T-helper 2 cell treated with Interferon-gamma antibody and Interleukin-4, amounts not matched to agents 5 μg/mL and 100 μg/mL, for 36 hours (primary cell): ENCODE results near the gene USP20.
A peak's percentile ranks its signal among the peaks of the same experiment; 100 is the strongest.
"Not testable (repeated sequence)": the region's sequence is repeated elsewhere in the genome, so short reads cannot be mapped to it uniquely, and the experiment has no call there.

Source experiments
- DNase-seq: peaks from one replicate; pipeline ENCODE4 v3.0.0; 2021; ENCODE audit warnings: low spot score
- H3K27ac Mint-ChIP-seq: one replicate; pipeline ENCODE4 v1.8.0; 2021; ENCODE audit warnings: mild to moderate bottlenecking, mixed read lengths
- H3K27me3 Mint-ChIP-seq: one replicate; pipeline ENCODE4 v1.8.0; 2021; ENCODE audit warnings: low read depth, mixed read lengths
- H3K36me3 Mint-ChIP-seq: one replicate; pipeline ENCODE4 v1.8.0; 2021; ENCODE audit warnings: low read depth, mixed read lengths
- H3K4me1 Mint-ChIP-seq: one replicate; pipeline ENCODE4 v1.8.0; 2021; ENCODE audit warnings: low read depth, mixed read lengths
- H3K4me3 Mint-ChIP-seq: one replicate; pipeline ENCODE4 v1.8.0; 2022; ENCODE audit warnings: mild to moderate bottlenecking, moderate library complexity, mixed read lengths
- H3K9me3 Mint-ChIP-seq: one replicate; pipeline ENCODE4 v1.8.0; 2021; ENCODE audit warnings: mixed read lengths

USP20 gene

GRCh38 chr9:129835128-129835859 is at the start of gene USP20, which contains the start of gene C9orf78:
USP20 (plus strand) TSS chr9:129835458; CDS start chr9:129852556, 17,098 bp downstream.
C9orf78 (minus strand) TSS chr9:129835275; CDS start chr9:129835221, 54 bp downstream.
- no peaks in the 10 kb centered on the region for H3K27me3 Mint-ChIP-seq
- peak; percentile 97 for DNase-seq
- peaks cover 40% of the 10 kb centered on the region for H3K36me3 Mint-ChIP-seq
- peaks cover 41% of the 10 kb centered on the region for H3K4me1 Mint-ChIP-seq
- no peaks in the 10 kb centered on the region for H3K9me3 Mint-ChIP-seq
- H3K4me3 Mint-ChIP-seq, result peak within 1 kb of the TSS; percentile 94
- peak within 1 kb of the TSS; percentile 98 for H3K27ac Mint-ChIP-seq

DNA sequence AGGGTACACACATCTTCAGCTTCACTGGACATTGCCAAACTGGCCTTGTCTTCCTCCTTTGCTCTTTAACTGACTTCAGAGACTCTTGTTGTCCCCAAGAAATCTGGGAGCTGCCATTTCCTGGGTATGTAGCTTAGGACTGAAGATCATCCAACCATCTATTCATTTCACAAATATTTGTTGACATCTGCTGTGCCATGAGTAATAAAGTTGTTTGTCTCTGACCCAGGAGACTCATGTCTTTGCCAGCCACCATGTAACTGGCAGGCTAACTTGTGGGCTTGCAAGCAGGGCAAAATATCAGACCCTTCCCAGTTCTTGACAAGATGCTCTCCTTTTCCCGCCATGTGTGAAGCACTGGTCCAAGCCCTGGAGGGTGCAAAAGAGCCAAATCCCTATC is 49.4 kb upstream of the USP20 start:
- Mint-ChIP-seq H3K4me3 (no peak overlapping the region), H3K27ac (no peak overlapping the region), H3K9me3 (no peaks in the 10 kb centered on the region), H3K36me3 (no peaks in the 10 kb centered on the region), H3K27me3 (peaks cover 6% of the 10 kb centered on the region), H3K4me1 (peaks cover 10% of the 10 kb centered on the region)
- no peak for DNase-seq

- Mint-ChIP-seq H3K27me3 (peaks cover 6% of the 10 kb centered on the region), H3K36me3 (no peaks in the 10 kb centered on the region), H3K9me3 (no peaks in the 10 kb centered on the region), H3K4me1 (peaks cover 10% of the 10 kb centered on the region), H3K27ac (no peak overlapping the region), H3K4me3 (no peak overlapping the region)
- no peak for DNase-seq
These were observed 48.8 kb upstream of the USP20 start for GRCh38 chr9:129786481-129786880.

- H3K27me3 Mint-ChIP-seq, result no peaks in the 10 kb centered on the region
- no peak overlapping the region for H3K27ac Mint-ChIP-seq
- no peaks in the 10 kb centered on the region for H3K36me3 Mint-ChIP-seq
- H3K4me1 Mint-ChIP-seq, result peaks cover 6% of the 10 kb centered on the region
- DNase-seq, result no peak
- H3K9me3 Mint-ChIP-seq, result no peaks in the 10 kb centered on the region
- no peak overlapping the region for H3K4me3 Mint-ChIP-seq
These were observed 40.7 kb upstream of the USP20 start for GRCh38 chr9:129794549-129794948.

DNA sequence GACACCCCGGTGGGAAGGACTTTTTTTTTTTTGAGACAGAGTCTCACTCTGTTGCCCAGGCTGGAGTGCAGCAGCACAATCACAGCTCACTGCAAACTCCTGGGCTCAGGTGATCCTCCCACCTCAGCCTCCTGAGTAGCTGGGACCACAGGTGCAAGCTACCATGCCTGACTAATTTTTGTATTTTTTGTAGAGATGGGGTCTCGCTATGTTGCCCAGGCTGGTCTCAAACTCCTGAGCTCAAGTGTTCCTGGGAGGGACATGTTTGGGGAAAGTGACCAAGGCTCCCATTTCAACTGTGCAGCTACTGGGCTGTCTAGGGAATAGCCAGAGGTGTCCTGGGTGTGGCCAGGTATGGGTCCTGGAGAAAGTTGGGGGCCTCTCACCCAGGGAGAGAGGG is 39.2 kb upstream of the USP20 start:
- not testable (repeated sequence) for H3K9me3 Mint-ChIP-seq, H3K27ac Mint-ChIP-seq

GRCh38 chr9:129798973-129799372 is 36.3 kb upstream of the USP20 start:
- peaks cover 2% of the 10 kb centered on the region for H3K36me3 Mint-ChIP-seq
- no peaks in the 10 kb centered on the region for H3K27me3 Mint-ChIP-seq
- peaks cover 3% of the 10 kb centered on the region for H3K4me1 Mint-ChIP-seq
- no peaks in the 10 kb centered on the region for H3K9me3 Mint-ChIP-seq
- no peak for DNase-seq
- H3K27ac Mint-ChIP-seq, result no peak overlapping the region
- no peak overlapping the region for H3K4me3 Mint-ChIP-seq

More for the DNA sequence above, 39.2 kb upstream of the USP20 start:
- not testable (repeated sequence) for DNase-seq, H3K36me3 Mint-ChIP-seq, H3K27me3 Mint-ChIP-seq, H3K4me3 Mint-ChIP-seq, H3K4me1 Mint-ChIP-seq

- peaks cover 17% of the 10 kb centered on the region for H3K4me1 Mint-ChIP-seq
- DNase-seq, result no peak
- peak overlapping the region; percentile 59 for H3K4me3 Mint-ChIP-seq
- peak overlapping the region; percentile 52 for H3K27ac Mint-ChIP-seq
- H3K27me3 Mint-ChIP-seq, result no peaks in the 10 kb centered on the region
- H3K9me3 Mint-ChIP-seq, result no peaks in the 10 kb centered on the region
- H3K36me3 Mint-ChIP-seq, result peaks cover 14% of the 10 kb centered on the region
These were observed 33.8 kb upstream of the USP20 start for GRCh38 chr9:129801504-129801903.

DNA sequence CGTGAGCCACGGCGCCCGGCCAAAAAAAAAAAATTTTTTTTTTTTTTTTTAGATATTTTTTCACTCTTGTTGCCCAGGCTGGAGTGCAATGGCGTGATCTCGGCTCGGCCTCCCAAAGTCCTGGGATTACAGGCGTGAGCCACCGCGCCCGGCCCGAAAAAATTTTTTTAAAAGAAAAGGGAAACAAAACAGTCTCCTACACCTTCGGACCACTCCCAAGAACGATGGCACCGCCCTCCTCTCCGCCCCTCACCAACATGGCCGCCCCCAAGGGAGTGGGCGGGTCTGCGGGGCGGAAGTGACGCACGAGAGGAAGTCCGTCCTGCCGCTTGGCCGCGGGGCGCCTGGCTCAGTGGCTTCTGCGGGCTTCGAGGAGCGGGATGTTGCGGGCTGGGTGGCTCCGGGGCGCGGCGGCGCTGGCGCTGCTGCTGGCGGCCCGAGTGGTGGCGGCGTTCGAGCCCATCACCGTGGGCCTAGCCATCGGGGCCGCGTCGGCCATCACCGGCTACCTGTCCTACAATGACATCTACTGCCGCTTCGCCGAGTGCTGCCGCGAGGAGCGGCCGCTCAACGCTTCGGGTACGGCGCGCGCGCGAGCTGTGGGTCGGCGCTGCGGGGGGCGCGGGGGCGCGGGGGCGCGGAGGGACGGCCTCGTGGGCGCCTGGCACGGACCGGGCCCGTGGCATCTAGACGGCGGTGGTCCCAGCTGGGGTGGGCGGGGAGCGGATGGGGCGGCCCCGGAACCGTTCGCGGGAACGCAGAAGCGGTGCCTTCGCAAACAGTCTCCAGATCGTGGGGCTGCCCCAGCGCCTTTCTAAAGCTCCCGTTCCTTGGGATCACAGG is 32.2 kb upstream of the USP20 start, which contains the start of gene TOR1B:
TOR1B (plus strand) TSS at position 352 of the 843 bp plus-strand sequence; CDS start at position 381, 29 bp downstream.
- Mint-ChIP-seq H3K4me1 (peaks cover 20% of the 10 kb centered on the region), H3K36me3 (peaks cover 23% of the 10 kb centered on the region), H3K4me3 (peak within 1 kb of the TSS; percentile 92), H3K27me3 (no peaks in the 10 kb centered on the region), H3K27ac (peak within 1 kb of the TSS; percentile 92), H3K9me3 (no peaks in the 10 kb centered on the region)
- DNase-seq, result peak; percentile 92

DNA sequence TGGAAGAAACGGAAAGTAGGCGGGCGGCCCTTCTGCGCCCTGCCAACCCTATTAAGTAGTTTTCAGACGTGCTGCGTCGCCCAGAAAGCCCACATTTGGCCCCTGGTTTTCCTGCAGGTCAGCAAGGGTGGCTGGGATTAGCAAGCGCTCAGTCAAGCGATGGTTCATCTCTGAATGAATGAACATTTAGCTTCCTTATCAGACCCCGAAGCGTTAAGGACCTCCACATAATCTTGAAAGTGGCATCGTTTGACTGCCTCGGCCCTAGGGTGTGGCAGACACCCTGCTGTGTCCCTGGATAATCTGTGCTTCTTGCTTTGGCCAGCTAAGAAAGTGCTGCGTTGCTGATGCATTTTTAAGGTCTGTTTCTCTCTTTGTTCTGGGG is 31.6 kb upstream of the USP20 start:
- no peak for DNase-seq
- H3K27ac Mint-ChIP-seq, result peak overlapping the region; percentile 60
- no peaks in the 10 kb centered on the region for H3K27me3 Mint-ChIP-seq
- peaks cover 27% of the 10 kb centered on the region for H3K36me3 Mint-ChIP-seq
- peak overlapping the region; percentile 92 for H3K4me3 Mint-ChIP-seq
- H3K4me1 Mint-ChIP-seq, result peaks cover 20% of the 10 kb centered on the region
- no peaks in the 10 kb centered on the region for H3K9me3 Mint-ChIP-seq

DNA sequence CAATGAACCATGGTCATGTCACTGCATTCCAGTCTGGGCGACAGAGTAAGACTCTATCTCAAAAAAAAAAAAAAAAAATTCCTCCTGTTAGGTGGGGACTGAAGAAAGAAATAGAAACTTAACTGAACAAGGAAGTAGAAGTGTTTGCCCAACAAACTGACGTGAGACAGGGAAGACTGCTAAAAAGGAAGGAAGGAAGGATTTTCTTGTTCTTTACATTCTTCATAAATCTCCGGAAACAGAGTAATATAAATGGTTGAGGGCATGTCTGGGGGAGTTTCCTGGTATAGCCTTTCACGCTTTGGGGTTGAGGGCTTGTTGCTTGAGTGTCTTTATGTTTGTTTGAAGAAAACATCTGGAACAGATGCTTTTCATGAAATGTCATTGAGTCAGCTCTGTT is 29.2 kb upstream of the USP20 start:
- H3K4me3 Mint-ChIP-seq, result no peak overlapping the region
- H3K27me3 Mint-ChIP-seq, result no peaks in the 10 kb centered on the region
- DNase-seq, result no peak
- H3K36me3 Mint-ChIP-seq, result peaks cover 47% of the 10 kb centered on the region
- no peaks in the 10 kb centered on the region for H3K9me3 Mint-ChIP-seq
- no peak overlapping the region for H3K27ac Mint-ChIP-seq
- H3K4me1 Mint-ChIP-seq, result peaks cover 20% of the 10 kb centered on the region

GRCh38 chr9:129809346-129809745 is 25.9 kb upstream of the USP20 start:
- H3K36me3 Mint-ChIP-seq, result peaks cover 56% of the 10 kb centered on the region
- no peak overlapping the region for H3K27ac Mint-ChIP-seq
- no peak for DNase-seq
- no peaks in the 10 kb centered on the region for H3K9me3 Mint-ChIP-seq
- H3K4me1 Mint-ChIP-seq, result peaks cover 15% of the 10 kb centered on the region
- H3K4me3 Mint-ChIP-seq, result no peak overlapping the region
- H3K27me3 Mint-ChIP-seq, result no peaks in the 10 kb centered on the region

DNA sequence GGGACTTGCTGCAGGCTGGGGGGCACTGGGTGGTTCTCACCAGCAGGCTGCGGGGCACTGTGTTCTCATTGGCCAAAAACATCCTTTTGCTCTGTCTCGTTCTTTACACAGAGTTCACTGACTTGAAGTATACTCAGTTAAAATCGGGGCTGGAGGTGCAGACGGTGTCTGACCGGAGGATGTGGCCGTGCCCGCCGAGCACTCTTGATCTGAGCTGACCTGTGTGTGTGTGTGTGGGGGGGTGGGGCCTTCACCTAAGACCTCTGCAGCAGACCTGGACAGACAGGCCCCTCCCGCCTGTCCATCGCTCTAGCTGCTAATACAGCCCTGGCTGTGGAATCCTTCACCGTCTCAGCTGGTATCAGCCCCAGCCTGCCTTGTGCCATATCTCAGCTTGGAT is 25.1 kb upstream of the USP20 start:
- Mint-ChIP-seq H3K9me3 (no peaks in the 10 kb centered on the region), H3K4me3 (no peak overlapping the region), H3K4me1 (peaks cover 15% of the 10 kb centered on the region), H3K27me3 (no peaks in the 10 kb centered on the region), H3K27ac (no peak overlapping the region), H3K36me3 (peaks cover 60% of the 10 kb centered on the region)
- DNase-seq, result no peak

DNA sequence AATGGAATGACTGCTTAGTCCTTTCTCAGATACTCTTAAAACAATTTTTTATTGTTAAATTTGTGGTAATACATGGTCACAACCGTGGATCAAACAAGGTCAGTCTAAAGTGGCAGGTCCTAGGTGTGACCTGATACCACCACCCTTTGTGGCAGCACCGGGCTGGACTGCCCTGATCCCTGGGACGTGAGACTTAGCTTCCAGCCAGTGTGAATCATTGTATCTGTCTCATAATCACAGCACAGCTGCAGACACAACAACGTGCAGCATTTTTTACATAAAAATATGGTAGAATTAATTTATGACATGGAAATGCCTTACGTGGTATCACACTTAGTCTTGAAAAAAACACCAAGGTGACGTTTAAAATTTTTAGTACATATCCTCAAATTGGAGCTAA is 24.5 kb upstream of the USP20 start:
- Mint-ChIP-seq H3K4me3 (no peak overlapping the region), H3K4me1 (peaks cover 12% of the 10 kb centered on the region), H3K36me3 (peaks cover 62% of the 10 kb centered on the region), H3K27me3 (no peaks in the 10 kb centered on the region), H3K9me3 (no peaks in the 10 kb centered on the region), H3K27ac (no peak overlapping the region)
- DNase-seq, result no peak

DNA sequence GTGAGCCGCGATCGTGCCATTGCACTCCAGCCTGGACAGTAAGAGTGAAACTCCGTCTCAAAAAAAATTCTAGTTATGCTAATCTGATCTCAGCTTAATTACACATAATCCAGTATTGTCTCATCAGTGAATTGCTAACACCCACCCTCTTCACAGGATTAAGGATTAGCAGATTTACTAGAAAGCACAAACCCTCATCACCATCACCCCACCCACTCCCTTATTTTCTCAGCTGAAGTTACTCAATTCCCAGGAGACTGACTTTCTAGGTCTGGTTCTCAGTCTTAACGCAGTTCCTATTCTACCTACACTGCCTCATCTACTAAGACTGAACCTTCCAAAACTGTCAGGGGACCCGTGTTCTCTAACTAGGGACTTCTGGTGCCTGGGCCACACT is 23.3 kb upstream of the USP20 start:
- Mint-ChIP-seq H3K27ac (peak overlapping the region; percentile 26), H3K36me3 (peaks cover 64% of the 10 kb centered on the region), H3K4me3 (no peak overlapping the region), H3K27me3 (no peaks in the 10 kb centered on the region), H3K9me3 (no peaks in the 10 kb centered on the region), H3K4me1 (peaks cover 5% of the 10 kb centered on the region)
- DNase-seq, result no peak
